ENCODE results near the gene PDZD4. TPM values are rescaled to one million over a fixed set of nuclear protein-coding genes. Genes with fewer than 3 reads are reported as not detected.

PDZD4 gene
- total RNA-seq, 4 donors from 2014 or later, result 1.9 to 2.6 (median 2.2) TPM

GRCh38 chrX:153871451-153871850 lies 41.1 kb upstream of the PDZD4 start:
- TF ChIP-seq CTCF (IDR thresholded peaks at IDR 0.05), result no peak
- ATAC-seq (ENCODE audit: low FRiP score) (no peak), DNase-seq (ENCODE audit: low spot score) (no peak)

DNA sequence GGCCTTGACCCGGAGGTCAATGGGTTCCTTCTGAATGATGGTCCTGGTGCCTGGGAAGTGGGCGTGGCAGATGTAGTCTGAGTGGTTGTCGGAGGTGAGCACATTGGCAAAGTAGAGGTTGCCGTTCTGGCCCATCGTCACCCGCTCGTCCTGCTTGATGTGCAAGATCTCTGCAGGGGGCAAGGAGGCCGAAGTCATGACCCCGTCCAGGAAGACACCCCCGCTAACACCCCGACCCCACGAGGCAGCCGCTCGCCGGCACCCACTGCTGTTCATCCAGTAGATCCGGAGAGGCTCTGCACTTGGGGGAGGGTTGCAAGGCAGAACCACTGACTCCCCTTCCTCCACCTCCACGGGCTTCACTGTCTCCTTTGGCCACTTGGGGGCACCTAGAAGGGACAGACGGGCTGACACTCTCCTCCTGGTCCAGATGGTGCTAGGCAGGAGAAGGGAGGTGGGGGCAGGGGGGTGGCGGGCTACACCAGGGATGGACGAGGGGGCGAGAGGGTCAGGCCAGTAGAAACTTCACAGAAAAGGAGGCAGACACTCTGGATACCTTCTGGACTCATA lies 40.5 kb upstream of the PDZD4 start:
- no peak for TF ChIP-seq CTCF (IDR thresholded peaks at IDR 0.05)
- no peak for DNase-seq (ENCODE audit: low spot score)

DNA sequence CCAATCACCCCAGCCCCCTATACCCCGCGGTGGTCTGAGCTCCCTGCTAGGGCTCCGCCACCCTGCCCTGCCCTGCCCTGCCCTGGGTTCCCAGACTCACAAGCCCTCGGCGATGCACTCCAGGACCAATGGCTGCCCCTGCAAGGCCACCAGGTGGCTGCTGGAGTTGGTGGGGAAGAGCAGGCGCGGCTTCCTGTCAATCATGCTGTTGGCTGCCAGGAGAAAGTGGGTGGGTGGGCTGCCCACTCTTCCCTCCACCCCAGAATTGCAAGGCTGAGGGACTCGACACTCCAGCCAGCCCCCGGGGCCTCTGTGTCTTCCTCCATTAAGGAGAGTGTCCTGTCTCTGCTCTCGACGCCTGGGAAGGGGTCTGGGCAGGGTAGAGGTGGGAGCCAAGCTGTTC lies 39.9 kb upstream of the PDZD4 start:
- ATAC-seq (ENCODE audit: low FRiP score) (no peak), DNase-seq (ENCODE audit: low spot score) (no peak)
- TF ChIP-seq CTCF (IDR thresholded peaks at IDR 0.05), result no peak

More for the DNA sequence above, 40.5 kb upstream of the PDZD4 start:
- ATAC-seq (ENCODE audit: low FRiP score), result no peak

GRCh38 chrX:153869473-153870287 lies 39.3 kb upstream of the PDZD4 start:
- DNase-seq (ENCODE audit: low spot score), result no peak
- no peak for TF ChIP-seq CTCF (IDR thresholded peaks at IDR 0.05)
- ATAC-seq (ENCODE audit: low FRiP score), result no peak

DNA sequence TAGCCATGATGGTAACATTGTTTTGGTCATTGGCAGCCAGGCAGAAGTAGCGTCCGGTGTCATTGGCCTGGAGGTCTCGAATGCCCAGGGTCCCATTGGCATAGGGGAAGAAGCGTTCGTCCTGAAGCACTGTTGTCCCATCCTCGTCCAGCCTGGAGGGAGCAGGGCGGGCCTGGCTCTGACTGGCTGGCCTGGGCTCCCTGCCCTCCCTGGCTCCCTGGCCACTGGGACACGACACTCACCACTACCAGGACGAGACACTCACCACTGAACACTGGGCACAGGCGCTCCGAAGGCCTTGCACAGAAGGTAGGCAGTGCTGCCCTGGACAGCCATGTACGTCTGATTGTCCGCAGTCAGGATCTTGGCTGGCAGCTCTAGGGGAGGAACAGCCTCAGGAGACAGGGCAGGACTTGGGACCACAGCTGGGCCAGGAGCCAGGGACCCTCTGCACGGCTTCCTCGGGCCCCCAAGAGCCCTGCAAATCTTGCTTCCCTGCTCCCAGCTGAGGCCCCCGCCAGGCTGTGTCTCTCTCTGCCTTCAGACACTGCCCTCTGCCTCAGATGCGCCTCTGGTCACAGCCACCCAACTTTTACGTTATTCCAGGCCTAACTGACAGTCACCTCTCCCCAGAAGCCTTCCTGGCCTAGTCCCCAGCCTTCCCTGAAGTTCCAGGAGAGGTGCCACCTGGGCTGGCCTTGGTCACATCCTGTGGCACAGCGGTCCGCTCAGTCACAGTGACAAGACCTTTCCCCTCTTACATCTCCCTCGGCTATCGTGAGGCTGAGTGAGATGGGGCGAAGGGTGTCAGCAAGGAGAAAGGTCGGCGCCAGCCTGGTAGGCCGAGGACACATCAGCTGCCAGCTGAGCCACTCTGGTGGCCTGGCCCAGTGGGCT lies 38.5 kb upstream of the PDZD4 start:
- TF ChIP-seq CTCF (IDR thresholded peaks at IDR 0.05), result no peak
- DNase-seq (ENCODE audit: low spot score) (no peak), ATAC-seq (ENCODE audit: low FRiP score) (no peak)

GRCh38 chrX:153867671-153868070 lies 37.3 kb upstream of the PDZD4 start:
- ATAC-seq (ENCODE audit: low FRiP score) (no peak), DNase-seq (ENCODE audit: low spot score) (no peak)
- no peak for TF ChIP-seq CTCF (IDR thresholded peaks at IDR 0.05)
